Occipital lobe (tissue), 2 donors: ENCODE data around the gene AGK. TPM values are rescaled to one million over a fixed set of nuclear protein-coding genes. Genes with fewer than 3 reads are reported as not detected.
"Not testable (repeated sequence)": the region's sequence is repeated elsewhere in the genome, so short reads cannot be mapped to it uniquely, and the experiment has no call there.

Experiments
- DNase-seq: peaks from one replicate; lab custom pipeline; 2025; lab: John Stamatoyannopoulos, UW
- total RNA-seq: library from RNA; depleted of rRNA; stranded (reverse); fragments of >200 nt; gene quantifications from one replicate; pipeline ENCODE4 v1.2.3, GENCODE V29; 2014

The AGK gene
- total RNA-seq, 1 donor from 2014 or later = 45.2 TPM

DNA sequence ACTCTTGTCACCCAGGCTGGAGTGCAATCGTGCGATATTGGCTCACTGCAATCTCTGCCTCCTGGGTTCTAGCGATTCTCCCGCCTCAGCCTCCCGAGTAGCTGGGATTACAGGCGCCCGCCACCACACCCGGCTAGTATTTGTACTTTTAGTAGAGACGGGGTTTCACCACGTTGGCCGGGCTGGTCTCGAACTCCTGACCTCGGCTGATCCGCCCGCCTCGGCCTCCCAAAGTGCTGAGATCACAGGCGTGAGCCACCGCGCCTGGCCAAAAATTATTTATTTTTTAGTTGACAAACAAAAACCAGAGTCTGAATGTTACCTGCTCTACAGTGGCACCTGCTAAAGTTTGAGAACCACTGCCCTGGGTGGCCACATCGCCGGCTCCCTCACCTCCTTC, 96.5 kb downstream of the AGK start:
- DNase-seq = not testable (repeated sequence)

DNA sequence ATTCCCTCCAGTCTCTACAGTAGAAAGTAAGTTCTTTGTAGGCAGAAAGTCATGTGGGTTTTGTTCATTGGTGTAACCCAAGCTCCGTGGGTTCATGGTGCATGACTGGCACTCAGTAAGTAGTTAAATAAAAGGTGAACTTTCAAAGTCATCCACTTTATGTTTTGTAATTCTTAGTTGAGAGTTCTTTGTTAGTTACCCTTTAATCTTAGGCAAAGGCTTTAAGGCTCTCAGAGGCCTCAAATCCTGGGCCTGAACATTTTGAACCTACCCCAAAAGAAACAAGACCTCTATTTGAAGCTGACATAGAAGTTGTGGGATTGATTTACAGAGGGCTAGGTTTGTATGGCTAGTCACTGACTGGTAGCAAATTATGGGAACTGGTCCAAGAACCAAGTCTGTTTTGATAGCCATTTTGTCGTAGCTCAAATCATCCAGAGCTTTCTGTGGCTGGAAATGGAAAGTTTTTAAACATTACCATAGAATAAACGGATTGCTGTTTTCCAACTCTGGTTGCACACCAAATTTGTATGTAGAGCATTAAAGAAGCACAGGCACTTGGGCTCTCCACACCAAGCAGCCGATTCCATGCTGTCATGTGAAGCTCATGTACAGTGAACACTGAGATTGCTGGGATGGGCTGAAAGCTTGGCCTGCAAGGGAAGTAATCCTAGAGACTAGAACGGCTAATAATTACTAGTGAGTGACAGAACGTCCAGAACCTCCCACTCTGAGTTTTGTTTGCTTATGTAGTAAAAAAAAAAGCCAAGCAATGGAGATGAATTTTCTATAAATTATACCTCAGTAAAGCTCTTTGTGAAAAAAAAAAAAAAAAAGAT, 97.3 kb downstream of the AGK start:
- DNase-seq = no peak

DNA sequence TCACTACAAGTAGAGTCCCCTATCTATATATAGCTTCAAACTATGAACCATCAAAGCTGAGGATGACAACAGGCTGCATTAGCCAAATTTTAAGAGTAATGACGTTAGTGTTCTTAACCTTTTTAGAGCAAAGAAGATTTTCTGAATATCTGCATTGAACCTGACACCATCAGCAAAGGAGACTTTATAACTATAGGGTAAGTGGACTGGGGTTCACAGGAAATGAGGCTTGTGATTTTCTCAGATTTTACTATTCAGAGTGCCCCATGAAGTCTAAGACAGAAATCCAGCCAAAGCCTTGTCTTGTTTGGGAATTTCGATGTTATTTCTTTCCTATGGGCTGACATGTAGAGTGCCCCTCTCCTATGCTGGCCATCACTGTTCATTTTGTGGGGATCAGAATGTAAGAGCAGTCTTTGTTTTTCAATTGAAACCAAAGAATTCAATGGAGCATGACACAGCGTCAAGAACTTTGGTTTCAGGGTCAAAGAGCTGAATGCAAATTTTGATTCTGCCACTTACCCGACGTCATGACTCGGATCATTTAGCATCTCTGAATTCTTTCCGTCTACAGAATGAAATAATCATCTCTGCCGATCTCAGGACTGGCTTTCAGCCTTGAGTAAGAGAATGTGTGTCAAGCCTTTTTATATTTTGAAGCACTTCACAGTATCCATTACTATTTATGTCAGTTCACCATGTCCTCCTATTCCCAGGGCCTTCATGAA, 98.1 kb downstream of the AGK start:
- no peak for DNase-seq

DNA sequence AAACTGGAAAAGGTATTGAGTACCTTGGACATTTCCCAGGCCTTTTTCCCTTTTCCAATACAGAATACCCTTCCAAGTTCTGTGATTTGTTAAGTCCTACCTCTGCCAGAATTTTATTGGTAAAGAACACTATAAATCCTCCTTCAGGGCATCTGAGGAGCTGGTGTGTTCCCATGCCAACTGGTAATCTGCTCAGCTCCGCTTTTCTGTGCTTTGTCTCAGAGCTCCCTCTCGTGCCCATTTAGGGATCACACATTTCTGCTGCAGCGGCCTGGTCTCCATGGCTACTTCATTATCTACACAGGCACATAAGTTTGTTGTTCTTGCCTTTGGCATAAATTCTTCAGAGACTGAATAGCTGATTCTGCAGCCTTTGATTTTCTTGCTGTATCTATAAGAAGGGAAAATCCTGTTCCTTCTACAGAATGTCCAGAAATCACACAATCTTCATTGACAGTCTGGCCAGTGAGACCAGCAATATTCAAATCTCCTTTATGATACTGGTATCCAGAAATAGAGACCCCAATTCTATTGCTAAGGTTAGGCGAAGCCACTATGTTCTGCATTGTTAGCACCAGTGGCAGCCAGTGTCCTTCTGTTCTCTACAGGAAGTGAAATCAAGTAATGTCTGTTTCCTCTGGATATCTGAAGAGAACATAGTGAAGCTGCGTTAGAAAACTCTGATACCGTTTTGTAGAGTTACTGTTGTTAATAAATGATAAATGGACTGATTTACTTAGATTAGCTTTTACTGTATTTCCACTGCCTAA, 98.8 kb downstream of the AGK start:
- DNase-seq = peak; percentile 74

DNA sequence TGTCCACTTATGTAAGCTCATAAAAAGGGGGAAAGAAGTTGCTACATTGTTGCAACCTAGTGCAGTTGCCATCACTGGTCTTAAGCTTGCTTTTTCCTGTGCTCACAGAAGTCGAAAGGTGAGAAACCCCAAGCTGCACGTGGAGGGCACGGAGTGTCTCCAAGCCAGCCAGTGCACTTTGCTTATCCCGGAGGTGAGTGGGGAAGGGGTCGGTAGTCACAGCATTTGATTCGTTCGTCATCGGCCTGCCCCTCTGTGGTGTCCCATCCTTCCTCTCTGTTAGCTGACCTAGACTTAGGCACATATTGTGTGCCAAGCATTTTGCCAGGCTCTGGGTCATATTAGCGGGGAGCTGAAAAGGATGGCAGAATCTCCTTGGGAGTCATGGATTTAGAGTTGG, 100.2 kb downstream of the AGK start:
- DNase-seq = no peak

- DNase-seq = no peak
Measured at GRCh38 chr7:141652691-141653090, 101.5 kb downstream of the AGK start.

- peak; percentile 71 for DNase-seq
Measured at GRCh38 chr7:141654551-141654950, 103.3 kb downstream of the AGK start.

DNA sequence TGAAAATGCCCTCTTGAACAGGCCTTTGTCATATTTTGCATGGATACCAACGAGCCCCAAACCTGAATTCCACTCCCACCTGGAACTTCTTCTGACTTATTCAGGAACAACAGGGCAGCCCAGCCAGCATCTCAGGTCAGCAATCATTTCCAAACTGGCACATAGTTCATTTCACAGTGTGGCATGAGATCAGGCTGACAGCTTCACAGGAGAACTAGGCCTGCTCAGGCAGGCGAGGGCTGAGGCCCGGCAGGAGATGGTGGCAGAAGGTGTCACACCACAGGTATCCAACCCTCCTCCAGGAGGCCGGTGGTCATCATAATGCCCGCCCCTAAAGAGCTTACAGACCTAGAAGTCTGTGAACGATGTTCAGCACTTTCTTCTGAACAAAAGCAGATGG, 108.3 kb downstream of the AGK start:
- DNase-seq = no peak

DNA sequence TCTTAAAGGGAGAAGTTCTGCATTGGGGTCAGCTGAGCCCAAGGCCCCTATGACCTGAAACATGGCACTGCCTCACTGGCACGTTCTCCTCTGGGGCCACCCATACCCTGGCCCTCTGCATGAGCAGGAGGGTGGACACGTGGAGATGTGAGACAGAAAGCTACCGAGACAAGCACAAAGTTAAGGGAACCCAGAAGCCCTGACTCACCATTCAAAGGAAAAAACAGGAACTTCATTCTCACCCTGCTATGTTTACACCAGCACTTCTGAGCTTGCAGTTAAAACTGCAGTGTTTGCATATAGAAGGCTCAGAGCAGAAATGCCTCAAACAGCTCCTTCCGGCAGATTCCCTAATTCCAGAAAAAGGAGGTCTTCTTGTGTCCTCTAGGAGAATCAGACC, 109.0 kb downstream of the AGK start:
- DNase-seq = no peak

GRCh38 chr7:141663081-141663849, 112.1 kb downstream of the AGK start:
- DNase-seq = no peak

GRCh38 chr7:141664450-141664849, 113.2 kb downstream of the AGK start:
- DNase-seq = no peak

DNA sequence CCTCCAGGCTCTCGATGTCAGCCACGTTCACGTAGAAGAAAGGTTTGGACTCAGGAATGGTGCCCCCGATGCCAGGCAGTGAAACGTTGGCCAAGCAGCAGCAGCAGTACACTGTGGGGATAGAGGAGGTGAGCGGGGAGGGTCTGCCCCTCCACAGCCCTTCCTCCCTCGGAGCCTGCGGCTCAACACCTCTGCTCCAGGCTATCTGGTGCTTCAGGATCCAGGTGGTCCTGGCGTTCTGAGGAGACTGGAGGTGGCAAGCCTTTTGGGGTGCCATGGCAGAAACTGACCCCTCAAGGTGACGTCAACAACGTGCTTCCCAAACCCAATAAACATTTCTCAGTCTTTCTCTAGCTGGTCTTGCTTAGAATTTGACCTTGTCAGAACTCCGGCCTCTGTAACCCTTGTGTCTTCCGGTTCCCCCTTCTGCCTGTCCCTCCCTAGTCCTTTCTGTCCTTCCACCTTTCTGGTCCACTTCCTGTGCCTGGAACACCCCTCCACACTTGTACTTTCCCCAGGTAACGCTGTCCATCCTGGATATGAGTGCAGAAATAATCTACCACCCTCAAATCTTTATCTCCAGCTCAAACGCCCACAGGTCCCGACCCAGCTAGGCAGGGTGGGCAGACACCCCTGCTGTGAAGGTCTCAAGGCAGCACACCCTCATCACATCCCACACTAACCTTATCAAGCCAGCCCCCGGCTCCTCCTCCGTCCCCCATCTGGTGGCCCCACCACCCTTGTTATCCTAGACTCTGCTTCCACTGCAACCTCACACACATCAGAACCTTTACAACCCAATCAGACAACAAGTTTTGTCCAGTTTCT, 114.2 kb downstream of the AGK start:
- no peak for DNase-seq

DNA sequence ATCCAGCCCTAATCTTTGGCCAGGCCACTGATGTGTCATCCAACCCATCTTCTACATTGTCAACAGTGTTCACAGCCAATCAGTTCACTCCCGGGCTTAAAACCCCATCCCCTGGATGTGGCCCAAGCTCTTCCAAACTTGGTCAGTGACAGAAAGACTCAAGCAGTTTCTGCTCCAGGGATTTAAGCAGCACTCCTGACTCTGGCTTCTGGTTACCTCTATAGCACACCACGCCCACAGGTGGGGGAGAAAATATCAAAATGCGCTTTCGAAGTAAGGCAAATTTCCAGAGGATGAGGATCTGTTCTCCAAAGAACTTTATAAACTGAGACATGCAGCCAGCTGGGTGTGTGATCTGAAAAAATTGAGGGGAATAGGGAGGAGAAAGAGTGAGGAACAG, 114.9 kb downstream of the AGK start:
- DNase-seq = no peak

DNA sequence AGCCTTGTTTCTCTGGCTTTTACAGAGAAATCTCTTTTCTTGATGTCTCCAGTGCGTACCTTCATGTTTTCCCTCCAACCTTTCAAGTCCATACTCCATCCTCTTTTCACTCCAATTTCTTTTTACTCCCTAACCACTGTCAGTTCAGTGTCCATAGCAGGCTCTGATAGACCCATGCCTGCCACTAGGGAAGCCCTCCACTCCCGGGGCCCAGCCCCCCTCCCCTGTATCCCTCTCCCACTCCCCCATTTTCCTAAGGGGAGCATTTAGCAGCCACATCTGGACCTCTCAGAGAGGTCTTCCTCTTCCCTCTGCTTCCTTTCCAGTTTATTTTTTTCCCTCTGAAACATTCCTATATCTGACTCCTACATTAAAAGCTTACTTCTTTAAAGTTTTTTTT, 117.6 kb downstream of the AGK start:
- DNase-seq = no peak

- DNase-seq = no peak
Measured at GRCh38 chr7:141671705-141672496, 120.7 kb downstream of the AGK start.

- DNase-seq = no peak
Measured at GRCh38 chr7:141673346-141673745, 122.1 kb downstream of the AGK start.

DNA sequence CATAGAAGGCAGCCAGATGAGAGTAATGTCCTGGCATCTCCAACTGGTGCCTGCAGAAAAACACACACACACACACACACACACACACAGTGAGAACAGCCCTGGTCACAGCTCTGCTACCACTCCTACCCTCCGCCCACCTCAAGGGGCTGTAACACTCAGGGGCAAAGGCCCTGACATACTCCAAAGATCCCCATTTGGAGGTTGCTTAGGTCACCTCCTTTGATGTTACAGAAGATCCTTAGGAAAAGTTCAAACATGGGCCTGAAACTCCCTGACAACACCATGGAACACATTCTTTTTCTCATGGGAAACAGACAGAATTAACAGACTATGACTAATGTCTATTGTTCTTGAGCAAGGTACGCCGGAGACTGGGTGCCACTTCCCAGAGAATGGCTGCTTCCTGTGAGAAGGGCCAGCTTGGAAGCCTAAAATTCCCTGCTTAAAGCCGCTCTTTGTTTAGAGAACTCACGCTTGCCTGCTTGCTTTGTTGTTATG, 123.0 kb downstream of the AGK start:
- no peak for DNase-seq

DNA sequence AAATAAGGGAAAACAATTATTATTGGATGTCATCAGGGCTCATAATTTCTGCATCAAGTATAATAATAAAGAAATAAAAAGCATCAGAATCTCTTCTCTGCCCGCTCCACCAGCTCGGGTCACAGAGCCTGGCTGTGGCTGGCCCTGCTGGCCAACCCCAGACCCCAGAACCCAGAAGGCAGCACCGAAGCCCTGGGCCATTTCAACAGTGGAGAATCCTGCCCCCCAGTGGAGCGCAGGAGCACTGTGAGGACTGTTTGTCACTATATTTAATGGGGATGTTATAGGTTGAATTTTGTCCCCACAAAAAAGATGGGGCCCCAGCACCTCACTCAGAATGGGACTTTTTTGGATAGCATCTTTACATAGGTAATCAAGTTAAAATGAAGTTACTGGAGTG, 123.5 kb downstream of the AGK start:
- DNase-seq = no peak

- no peak for DNase-seq
Measured at GRCh38 chr7:141675436-141676215, 124.4 kb downstream of the AGK start.
